ENCODE measurements around the gene ADAMTS10.
"Not testable (repeated sequence)": the region's sequence is repeated elsewhere in the genome, so short reads cannot be mapped to it uniquely, and the experiment has no call there.

ADAMTS10 gene

DNA sequence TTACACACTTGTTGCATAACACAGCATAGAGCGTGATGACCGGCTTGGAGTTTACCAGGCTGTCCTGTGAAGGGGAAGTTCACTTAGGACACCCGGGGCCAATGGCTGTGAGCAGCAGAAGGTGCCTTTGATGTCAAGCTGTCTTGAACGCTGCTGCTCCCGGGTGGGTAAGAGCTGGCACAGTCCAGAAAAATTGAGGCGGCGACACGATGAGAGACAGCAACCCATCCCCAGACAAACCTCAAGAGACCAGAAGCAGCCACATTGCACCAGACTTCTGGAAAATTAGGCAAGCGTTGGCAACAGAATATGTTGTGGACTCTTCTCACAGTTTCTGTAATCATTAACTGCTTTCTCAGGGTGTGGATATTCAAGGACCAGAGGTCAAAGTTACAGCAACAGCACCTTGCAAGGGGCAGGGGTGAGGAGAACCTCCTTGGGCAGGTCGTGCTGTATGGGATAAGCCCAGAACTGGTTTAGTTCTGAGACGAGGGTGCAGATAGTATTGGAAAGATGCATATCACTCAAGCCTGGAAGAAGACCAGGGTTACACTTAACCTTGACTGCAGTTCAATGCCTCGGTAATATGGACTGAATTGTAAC, 30.0 kb upstream of the ADAMTS10 start:
- Histone ChIP-seq H3K9ac (ENCODE audit: low read depth, low read length) (no peak overlapping the region), H3K9me3 (ENCODE audit: insufficient read depth, low read depth, low read length) (no peaks in the 10 kb centered on the region), H3K4me1 (ENCODE audit: insufficient read depth, low read length) (peaks cover 4% of the 10 kb centered on the region; the same call in 1 of the 2 replicates), H3K4me3 (ENCODE audit: low read length) (no peak overlapping the region), H3K27ac (ENCODE audit: low read length) (no peak overlapping the region), H3K36me3 (ENCODE audit: insufficient read depth, low read depth, low read length) (no peaks in the 10 kb centered on the region), H3K27me3 (ENCODE audit: insufficient read depth, low read length) (peaks cover 22% of the 10 kb centered on the region; the same call in 1 of the 2 replicates)

GRCh38 chr19:8639821-8640401, 29.4 kb upstream of the ADAMTS10 start:
- no peak overlapping the region for H3K27ac ChIP-seq (ENCODE audit: low read length)
- H3K4me1 ChIP-seq (ENCODE audit: insufficient read depth, low read length), result peaks cover 4% of the 10 kb centered on the region; the same call in 1 of the 2 replicates
- H3K36me3 ChIP-seq (ENCODE audit: insufficient read depth, low read depth, low read length), result no peaks in the 10 kb centered on the region
- H3K9ac ChIP-seq (ENCODE audit: low read depth, low read length), result no peak overlapping the region
- no peak overlapping the region for H3K4me3 ChIP-seq (ENCODE audit: low read length)
- peaks cover 22% of the 10 kb centered on the region; the same call in 1 of the 2 replicates for H3K27me3 ChIP-seq (ENCODE audit: insufficient read depth, low read length)
- no peaks in the 10 kb centered on the region for H3K9me3 ChIP-seq (ENCODE audit: insufficient read depth, low read depth, low read length)

DNA sequence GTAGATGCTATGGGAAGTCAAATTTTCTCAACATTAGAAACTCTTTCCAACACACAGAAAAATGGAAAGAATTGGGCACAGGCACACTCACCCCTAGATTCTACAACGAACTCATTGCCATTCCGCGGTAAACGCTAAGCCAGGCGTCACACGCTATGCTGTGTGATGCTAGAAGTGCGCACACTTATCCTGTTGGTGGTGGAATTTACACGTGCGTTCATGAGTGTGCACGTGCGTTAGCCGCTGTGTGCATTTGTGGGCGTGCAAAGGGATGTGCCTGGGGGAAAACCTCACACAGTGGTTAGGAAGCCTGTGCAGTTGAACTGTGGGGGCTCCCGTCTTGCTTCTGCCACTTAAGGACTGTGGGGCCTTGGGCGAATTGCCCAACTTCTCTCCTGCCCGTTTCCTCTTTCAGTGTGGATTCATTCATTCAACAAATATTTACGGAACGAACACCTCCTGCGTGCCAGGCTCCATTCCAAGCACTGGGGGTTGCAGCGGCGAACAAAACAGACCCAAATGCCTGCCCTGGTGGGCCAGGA, 27.6 kb upstream of the ADAMTS10 start:
- no peak overlapping the region for H3K27ac ChIP-seq (ENCODE audit: low read length)
- H3K36me3 ChIP-seq (ENCODE audit: insufficient read depth, low read depth, low read length), result no peaks in the 10 kb centered on the region
- peaks cover 4% of the 10 kb centered on the region; the same call in 1 of the 2 replicates for H3K4me1 ChIP-seq (ENCODE audit: insufficient read depth, low read length)
- no peak overlapping the region for H3K9ac ChIP-seq (ENCODE audit: low read depth, low read length)
- H3K9me3 ChIP-seq (ENCODE audit: insufficient read depth, low read depth, low read length), result no peaks in the 10 kb centered on the region
- H3K4me3 ChIP-seq (ENCODE audit: low read length), result no peak overlapping the region
- peaks cover 22% of the 10 kb centered on the region; the same call in 1 of the 2 replicates for H3K27me3 ChIP-seq (ENCODE audit: insufficient read depth, low read length)

DNA sequence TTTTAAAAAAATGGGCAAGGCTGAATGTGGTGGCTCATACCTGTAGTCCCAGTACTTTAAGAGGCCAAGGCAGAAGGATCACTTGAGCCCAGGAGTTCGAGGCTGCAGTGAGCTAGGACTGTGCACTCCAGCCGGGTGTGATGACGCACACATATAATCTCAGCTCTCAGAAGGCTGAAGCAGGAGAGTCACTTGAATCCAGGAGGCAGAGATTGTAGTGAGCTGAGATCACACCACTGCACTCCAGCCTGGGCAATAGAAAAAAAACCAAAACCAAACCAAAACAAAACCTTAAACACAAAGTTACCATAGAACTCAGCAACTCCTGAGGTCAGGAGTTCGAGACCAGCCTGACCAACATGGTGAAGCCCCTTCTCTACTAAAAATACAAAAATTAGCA, 26.6 kb upstream of the ADAMTS10 start:
- H3K4me1 ChIP-seq (ENCODE audit: insufficient read depth, low read length); H3K9me3 ChIP-seq (ENCODE audit: insufficient read depth, low read depth, low read length); H3K36me3 ChIP-seq (ENCODE audit: insufficient read depth, low read depth, low read length); H3K27ac ChIP-seq (ENCODE audit: low read length); H3K4me3 ChIP-seq (ENCODE audit: low read length); H3K9ac ChIP-seq (ENCODE audit: low read depth, low read length): not testable (repeated sequence)
- H3K27me3 ChIP-seq (ENCODE audit: insufficient read depth, low read length), result peaks cover 22% of the 10 kb centered on the region; the same call in 1 of the 2 replicates

GRCh38 chr19:8635422-8635821, 24.9 kb upstream of the ADAMTS10 start:
- peaks cover 9% of the 10 kb centered on the region; the same call in 1 of the 2 replicates for H3K27me3 ChIP-seq (ENCODE audit: insufficient read depth, low read length)
- H3K27ac ChIP-seq (ENCODE audit: low read length), result no peak overlapping the region
- H3K9me3 ChIP-seq (ENCODE audit: insufficient read depth, low read depth, low read length), result no peaks in the 10 kb centered on the region
- H3K9ac ChIP-seq (ENCODE audit: low read depth, low read length), result no peak overlapping the region
- peaks cover 7% of the 10 kb centered on the region; the same call in 1 of the 2 replicates for H3K4me1 ChIP-seq (ENCODE audit: insufficient read depth, low read length)
- no peaks in the 10 kb centered on the region for H3K36me3 ChIP-seq (ENCODE audit: insufficient read depth, low read depth, low read length)
- no peak overlapping the region for H3K4me3 ChIP-seq (ENCODE audit: low read length)

DNA sequence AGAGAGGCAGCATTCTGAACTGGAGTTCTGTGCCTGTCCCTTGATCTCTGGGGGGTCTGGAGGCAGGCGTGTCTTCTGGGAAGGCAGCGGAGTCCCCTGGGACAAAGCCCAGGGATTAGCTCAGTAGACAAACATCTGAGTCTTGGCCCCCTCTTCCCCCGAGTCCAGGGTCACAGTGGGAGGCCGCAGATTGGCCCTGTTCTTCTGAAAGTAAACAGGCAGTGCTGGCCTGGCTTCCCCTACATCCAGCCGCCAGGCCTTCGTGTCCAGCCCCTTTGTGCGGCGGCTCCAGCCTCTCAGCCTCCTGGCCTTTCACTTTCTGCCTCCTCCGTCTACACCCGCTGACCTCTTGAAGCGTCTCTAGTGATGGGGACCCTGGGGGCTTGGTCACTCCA, 20.9 kb upstream of the ADAMTS10 start:
- Histone ChIP-seq H3K4me3 (ENCODE audit: low read length) (no peak overlapping the region), H3K27ac (ENCODE audit: low read length) (no peak overlapping the region), H3K27me3 (ENCODE audit: insufficient read depth, low read length) (no peaks in the 10 kb centered on the region), H3K36me3 (ENCODE audit: insufficient read depth, low read depth, low read length) (no peaks in the 10 kb centered on the region), H3K9me3 (ENCODE audit: insufficient read depth, low read depth, low read length) (no peaks in the 10 kb centered on the region), H3K4me1 (ENCODE audit: insufficient read depth, low read length) (peaks cover 4% of the 10 kb centered on the region; the same call in 1 of the 2 replicates), H3K9ac (ENCODE audit: low read depth, low read length) (no peak overlapping the region)

DNA sequence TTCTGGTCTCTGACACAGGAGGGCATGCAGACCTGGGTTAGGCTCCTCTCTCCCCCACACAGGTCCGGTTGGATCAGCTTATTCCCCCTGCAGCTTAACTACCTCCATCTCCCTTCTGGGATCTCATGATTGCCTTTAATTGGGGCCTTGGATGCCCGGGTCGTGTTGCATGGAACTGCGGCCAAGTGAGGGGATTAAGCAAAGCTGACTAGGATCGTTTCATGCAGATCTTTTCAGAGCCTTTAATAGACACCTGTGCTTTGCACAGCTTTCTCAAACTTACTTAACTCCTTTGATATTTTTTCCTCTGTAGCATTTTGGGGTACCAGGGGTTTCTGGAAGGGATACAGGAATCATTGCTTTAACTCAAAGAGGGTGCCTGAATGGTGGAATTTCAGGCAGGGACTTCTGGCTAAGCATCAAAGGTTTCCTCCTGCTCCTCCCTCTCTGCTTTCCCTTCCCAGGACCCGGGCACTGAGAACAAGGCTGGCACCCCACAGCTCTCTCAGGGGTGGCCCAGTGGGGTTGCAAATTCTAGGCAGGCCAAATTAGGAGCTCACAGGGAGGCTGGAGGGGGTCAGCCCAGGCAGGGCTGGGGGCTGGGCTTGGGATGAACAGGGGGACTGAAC, 20.4 kb upstream of the ADAMTS10 start:
- Histone ChIP-seq H3K9ac (ENCODE audit: low read depth, low read length) (no peak overlapping the region), H3K27me3 (ENCODE audit: insufficient read depth, low read length) (no peaks in the 10 kb centered on the region), H3K4me3 (ENCODE audit: low read length) (no peak overlapping the region), H3K27ac (ENCODE audit: low read length) (no peak overlapping the region), H3K36me3 (ENCODE audit: insufficient read depth, low read depth, low read length) (no peaks in the 10 kb centered on the region), H3K4me1 (ENCODE audit: insufficient read depth, low read length) (peaks cover 4% of the 10 kb centered on the region; the same call in 1 of the 2 replicates), H3K9me3 (ENCODE audit: insufficient read depth, low read depth, low read length) (no peaks in the 10 kb centered on the region)

DNA sequence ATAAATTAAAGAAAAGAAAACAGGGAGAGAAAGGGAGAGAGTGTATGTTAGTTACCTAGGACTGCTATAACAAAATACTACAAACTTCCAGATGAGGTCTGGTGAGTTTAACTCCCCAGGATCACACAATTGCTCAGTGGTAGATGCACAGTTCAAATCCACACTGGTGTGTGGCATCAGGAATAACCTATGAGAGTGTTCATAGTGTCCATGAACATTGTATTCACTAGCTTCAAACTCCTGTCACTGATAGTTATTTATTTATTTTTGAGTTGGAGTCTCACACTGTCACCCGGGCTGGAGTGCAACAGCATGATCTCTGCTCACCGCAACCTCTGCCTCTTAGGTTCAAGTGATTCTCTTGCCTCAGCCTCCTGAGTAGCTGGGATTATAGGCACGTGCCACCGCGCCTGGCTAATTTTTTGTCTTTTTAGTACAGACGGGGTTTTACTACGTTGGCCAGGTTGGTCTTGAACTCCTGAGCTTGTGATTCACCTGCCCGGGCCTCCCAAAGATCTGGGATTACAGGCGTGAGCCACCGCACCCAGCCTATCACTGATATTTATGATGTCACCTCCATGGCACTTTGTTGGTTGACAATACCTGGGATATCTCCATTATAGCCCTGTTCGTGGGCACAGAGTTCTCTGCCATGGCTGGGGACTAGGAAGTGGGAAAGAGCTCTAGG, 19.6 kb upstream of the ADAMTS10 start, which contains the start of gene NFILZ:
TSS of gene NFILZ (plus strand) at position 638 of the 688 bp plus-strand sequence. CDS start 46,133 bp downstream, outside the sequence.
- Histone ChIP-seq H3K9me3 (ENCODE audit: insufficient read depth, low read depth, low read length) (no peaks in the 10 kb centered on the region), H3K9ac (ENCODE audit: low read depth, low read length) (no peak within 1 kb of the TSS), H3K27ac (ENCODE audit: low read length) (no peak within 1 kb of the TSS), H3K4me1 (ENCODE audit: insufficient read depth, low read length) (peaks cover 4% of the 10 kb centered on the region; the same call in 1 of the 2 replicates), H3K4me3 (ENCODE audit: low read length) (no peak within 1 kb of the TSS), H3K36me3 (ENCODE audit: insufficient read depth, low read depth, low read length) (no peaks in the 10 kb centered on the region), H3K27me3 (ENCODE audit: insufficient read depth, low read length) (no peaks in the 10 kb centered on the region)

- H3K27me3 ChIP-seq (ENCODE audit: insufficient read depth, low read length), result no peaks in the 10 kb centered on the region
- H3K4me3 ChIP-seq (ENCODE audit: low read length), result no peak overlapping the region
- no peak overlapping the region for H3K27ac ChIP-seq (ENCODE audit: low read length)
- no peaks in the 10 kb centered on the region for H3K36me3 ChIP-seq (ENCODE audit: insufficient read depth, low read depth, low read length)
- no peaks in the 10 kb centered on the region for H3K9me3 ChIP-seq (ENCODE audit: insufficient read depth, low read depth, low read length)
- peaks cover 4% of the 10 kb centered on the region; the same call in 1 of the 2 replicates for H3K4me1 ChIP-seq (ENCODE audit: insufficient read depth, low read length)
- no peak overlapping the region for H3K9ac ChIP-seq (ENCODE audit: low read depth, low read length)
Observed at GRCh38 chr19:8629184-8629583, 18.7 kb upstream of the ADAMTS10 start.

DNA sequence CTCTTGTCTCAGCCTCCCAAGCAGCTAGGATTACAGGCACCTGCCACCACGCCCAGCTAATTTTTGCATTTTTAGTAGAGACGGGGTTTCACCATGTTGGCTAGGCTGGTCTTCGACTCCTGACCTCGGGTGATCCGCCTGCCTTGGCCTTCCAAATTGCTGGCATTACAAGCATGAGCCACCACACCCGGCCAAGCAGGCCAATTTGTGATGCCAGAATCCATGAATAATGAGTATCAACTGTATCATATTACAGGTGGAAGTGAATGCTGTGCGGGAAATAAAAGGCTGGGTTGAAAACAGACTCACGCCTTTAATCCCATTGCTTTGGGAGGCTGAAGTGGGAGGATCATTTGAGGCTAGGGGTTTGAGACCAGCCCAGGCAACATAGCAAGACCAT, 16.3 kb upstream of the ADAMTS10 start:
- no peaks in the 10 kb centered on the region for H3K36me3 ChIP-seq (ENCODE audit: insufficient read depth, low read depth, low read length)
- H3K27me3 ChIP-seq (ENCODE audit: insufficient read depth, low read length), result no peaks in the 10 kb centered on the region
- H3K4me1 ChIP-seq (ENCODE audit: insufficient read depth, low read length), result peaks cover 4% of the 10 kb centered on the region; the same call in 1 of the 2 replicates
- H3K9ac ChIP-seq (ENCODE audit: low read depth, low read length), result no peak overlapping the region
- no peak overlapping the region for H3K27ac ChIP-seq (ENCODE audit: low read length)
- H3K4me3 ChIP-seq (ENCODE audit: low read length), result no peak overlapping the region
- no peaks in the 10 kb centered on the region for H3K9me3 ChIP-seq (ENCODE audit: insufficient read depth, low read depth, low read length)

- H3K9ac ChIP-seq (ENCODE audit: low read depth, low read length); H3K27me3 ChIP-seq (ENCODE audit: insufficient read depth, low read length); H3K27ac ChIP-seq (ENCODE audit: low read length); H3K9me3 ChIP-seq (ENCODE audit: insufficient read depth, low read depth, low read length); H3K4me3 ChIP-seq (ENCODE audit: low read length); H3K36me3 ChIP-seq (ENCODE audit: insufficient read depth, low read depth, low read length); H3K4me1 ChIP-seq (ENCODE audit: insufficient read depth, low read length): not testable (repeated sequence)
Observed at GRCh38 chr19:8622886-8623285, 12.4 kb upstream of the ADAMTS10 start.
